ENCODE measurements around the gene PLLP. TPM values are rescaled to one million over a fixed set of nuclear protein-coding genes. Genes with fewer than 3 reads are reported as not detected.
"Not testable (repeated sequence)": the region's sequence is repeated elsewhere in the genome, so short reads cannot be mapped to it uniquely, and the experiment has no call there.

The PLLP gene
- total RNA-seq, 3 donors from 2014 or later: 3.8 to 44.6 (median 7.9) TPM

DNA sequence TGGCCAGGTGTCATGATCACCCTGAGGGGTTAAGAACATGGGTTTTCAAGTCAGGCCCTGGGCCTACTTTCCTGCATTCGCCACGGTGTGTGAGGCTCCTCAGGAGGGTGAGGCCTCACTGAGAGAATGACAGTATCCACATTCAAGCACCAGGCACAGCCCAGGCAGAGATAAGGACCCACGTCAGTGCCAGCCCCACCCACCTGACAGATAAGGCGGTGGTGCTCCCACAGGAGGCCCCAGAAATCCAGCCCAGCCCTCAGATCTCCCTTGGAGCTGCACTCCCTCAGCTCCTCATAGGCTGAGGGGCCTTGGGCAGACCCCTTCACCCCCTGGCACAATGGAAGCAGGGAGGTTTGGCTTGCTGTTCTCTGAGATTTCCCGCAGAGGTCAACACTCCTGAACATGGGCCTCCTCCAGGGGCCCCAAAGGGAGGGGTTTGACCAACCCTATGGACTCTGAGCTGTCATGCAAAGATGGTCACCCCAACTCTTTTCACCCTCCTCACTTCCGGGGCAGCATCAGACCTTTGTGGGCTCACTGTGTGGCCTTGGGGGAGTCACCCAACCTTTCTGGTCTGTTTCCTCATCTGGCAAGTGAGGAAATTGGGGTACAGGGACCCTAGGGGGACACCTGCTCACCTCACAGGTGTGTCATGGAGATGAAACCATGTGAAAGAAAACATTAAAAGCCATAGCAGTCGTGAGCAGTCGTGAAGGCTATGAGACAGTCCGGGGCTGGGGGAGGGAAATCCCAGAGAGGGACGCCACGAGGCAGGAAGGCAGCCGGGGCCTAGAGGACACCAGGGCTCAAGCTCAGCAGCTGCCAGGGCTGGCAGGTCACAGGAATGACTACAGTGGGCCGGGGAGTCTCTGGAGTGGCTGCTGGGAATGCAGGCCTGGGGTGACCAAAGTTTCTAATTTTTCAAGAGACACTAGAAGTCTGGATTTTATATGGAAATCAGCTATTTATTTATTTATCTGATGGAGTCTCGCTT, 15.4 kb downstream of the PLLP start:
- no peak for DNase-seq (ENCODE audit: low spot score in 2 of 2)
- Histone ChIP-seq H3K4me3 (no peak overlapping the region), H3K27ac (peak overlapping the region in 1 of 2 donors; percentile 74), H3K9me3 (no peaks in the 10 kb centered on the region), H3K27me3 (no peaks in the 10 kb centered on the region), H3K36me3 (no peaks in the 10 kb centered on the region), H3K4me1 (no peaks in the 10 kb centered on the region)
- intact Hi-C loops (cut with DNase I; ENCODE audit: low total_unique reads): no loop called here
- TF ChIP-seq, protein P1, sequence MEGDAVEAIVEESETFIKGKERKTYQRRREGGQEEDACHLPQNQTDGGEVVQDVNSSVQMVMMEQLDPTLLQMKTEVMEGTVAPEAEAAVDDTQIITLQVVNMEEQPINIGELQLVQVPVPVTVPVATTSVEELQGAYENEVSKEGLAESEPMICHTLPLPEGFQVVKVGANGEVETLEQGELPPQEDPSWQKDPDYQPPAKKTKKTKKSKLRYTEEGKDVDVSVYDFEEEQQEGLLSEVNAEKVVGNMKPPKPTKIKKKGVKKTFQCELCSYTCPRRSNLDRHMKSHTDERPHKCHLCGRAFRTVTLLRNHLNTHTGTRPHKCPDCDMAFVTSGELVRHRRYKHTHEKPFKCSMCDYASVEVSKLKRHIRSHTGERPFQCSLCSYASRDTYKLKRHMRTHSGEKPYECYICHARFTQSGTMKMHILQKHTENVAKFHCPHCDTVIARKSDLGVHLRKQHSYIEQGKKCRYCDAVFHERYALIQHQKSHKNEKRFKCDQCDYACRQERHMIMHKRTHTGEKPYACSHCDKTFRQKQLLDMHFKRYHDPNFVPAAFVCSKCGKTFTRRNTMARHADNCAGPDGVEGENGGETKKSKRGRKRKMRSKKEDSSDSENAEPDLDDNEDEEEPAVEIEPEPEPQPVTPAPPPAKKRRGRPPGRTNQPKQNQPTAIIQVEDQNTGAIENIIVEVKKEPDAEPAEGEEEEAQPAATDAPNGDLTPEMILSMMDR (IDR thresholded peaks at IDR 0.05): no peak
- TF ChIP-seq POLR2A (IDR thresholded peaks at IDR 0.05): no peak
- no peak for TF ChIP-seq POLR2AphosphoS5 (IDR thresholded peaks at IDR 0.05)

DNA sequence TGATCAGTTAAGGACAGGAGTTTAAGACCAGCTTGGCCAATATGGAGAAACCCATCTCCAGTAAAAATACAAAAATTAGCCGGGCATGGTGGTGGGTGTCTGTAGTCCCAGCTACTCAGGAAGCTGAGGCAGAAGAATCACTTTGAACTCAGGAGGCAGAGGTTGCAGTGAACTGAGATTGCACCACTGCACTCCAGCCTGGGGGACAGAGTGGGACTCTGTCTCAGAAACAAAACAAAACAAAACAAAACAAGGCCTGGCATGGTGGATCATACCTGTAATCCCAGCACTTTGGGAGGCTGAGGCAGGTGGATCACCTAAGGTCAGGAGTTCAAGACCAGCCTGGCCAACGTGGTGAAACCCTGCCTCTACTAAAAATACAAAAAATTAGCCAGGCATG, 17.1 kb downstream of the PLLP start:
- H3K27me3 ChIP-seq; H3K4me1 ChIP-seq; H3K4me3 ChIP-seq; intact Hi-C loops (cut with DNase I; ENCODE audit: low total_unique reads); H3K36me3 ChIP-seq; DNase-seq (ENCODE audit: low spot score in 2 of 2); H3K9me3 ChIP-seq: not testable (repeated sequence)
- peak overlapping the region in 1 of 2 donors; percentile 74 for H3K27ac ChIP-seq

DNA sequence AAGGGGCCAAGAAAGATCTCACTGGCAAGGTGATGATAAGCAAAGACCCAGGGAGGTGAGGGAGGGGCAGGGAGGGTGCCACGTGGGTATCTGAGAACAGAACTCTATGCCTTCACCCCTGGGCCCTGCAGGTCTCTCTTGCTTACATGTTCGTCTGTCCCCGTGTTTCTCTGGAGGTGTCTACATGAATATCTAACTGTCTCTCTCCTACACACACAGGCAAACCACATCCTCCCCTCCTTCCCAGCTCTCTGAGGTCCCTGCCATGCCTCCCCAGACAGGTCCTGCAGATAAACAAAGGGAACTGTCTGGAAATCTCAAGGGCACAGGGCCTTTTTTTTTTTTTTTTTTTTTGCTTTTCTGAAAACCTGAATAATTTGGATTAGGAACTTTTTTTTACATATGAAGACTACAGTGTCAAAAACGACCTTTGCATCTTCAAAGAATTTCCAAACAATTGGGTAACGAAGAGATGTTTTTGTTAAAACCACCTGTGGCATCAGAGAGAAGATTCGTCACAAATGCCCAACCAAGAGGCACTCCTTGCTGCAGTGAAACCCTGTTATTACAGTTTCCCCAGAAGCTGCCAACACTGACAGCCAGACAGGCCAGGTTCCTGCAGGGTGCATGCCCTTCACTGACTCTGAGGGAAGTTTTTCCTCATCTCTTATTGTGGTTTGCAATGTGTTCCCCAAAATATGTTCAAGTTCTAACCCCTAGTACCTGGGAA, 17.8 kb downstream of the PLLP start:
- Histone ChIP-seq H3K4me3 (peak overlapping the region in 1 of 3 donors; percentile 12), H3K27me3 (no peaks in the 10 kb centered on the region), H3K9me3 (no peaks in the 10 kb centered on the region), H3K27ac (peak overlapping the region; percentile 57 to 74), H3K36me3 (no peaks in the 10 kb centered on the region), H3K4me1 (no peaks in the 10 kb centered on the region)
- TF ChIP-seq POLR2A (IDR thresholded peaks at IDR 0.05) (no peak), POLR2AphosphoS5 (IDR thresholded peaks at IDR 0.05) (no peak)
- TF ChIP-seq, protein P1 (IDR thresholded peaks at IDR 0.05): no peak
- intact Hi-C loops (cut with DNase I; ENCODE audit: low total_unique reads): no loop called here
- DNase-seq (ENCODE audit: low spot score in 2 of 2): peak in 1 of 2 donors; percentile 35

DNA sequence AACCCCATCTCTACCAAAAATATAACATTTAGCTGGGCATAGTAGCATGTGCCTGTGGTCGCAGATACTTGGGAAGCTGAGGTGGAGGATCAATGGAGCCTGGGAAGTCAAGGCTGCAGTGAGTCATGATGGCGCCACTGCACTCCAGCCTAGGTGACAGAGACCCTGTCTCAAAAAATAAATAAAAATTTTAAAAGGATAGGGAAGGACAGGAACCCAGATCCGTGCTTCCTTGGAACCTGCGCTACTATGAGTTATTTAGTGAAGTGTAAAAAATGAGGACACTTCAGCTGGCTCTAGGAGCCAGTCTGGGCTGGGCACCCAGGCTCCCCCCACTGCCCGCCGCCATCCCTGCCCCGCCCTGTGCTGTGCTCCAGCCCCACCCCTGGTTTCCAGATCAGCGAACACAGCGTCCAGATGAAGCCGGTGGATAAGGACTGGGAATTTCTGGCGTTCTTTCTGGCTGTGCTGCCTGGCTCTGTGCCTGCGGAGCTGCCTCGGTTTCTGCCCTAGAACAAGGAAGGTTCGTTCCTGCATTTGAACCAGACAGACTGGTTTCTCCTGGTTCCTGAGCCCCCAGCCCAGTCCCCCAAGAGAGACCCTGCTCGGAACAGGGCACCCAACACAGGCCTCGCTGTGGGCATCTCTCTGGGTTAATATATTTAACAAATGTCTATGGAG, 18.5 kb downstream of the PLLP start:
- Histone ChIP-seq H3K27ac (peak overlapping the region; percentile 64 to 74), H3K4me3 (peak overlapping the region in 1 of 3 donors; percentile 12), H3K36me3 (no peaks in the 10 kb centered on the region), H3K9me3 (no peaks in the 10 kb centered on the region), H3K4me1 (no peaks in the 10 kb centered on the region), H3K27me3 (no peaks in the 10 kb centered on the region)
- intact Hi-C loops (cut with DNase I; ENCODE audit: low total_unique reads): no loop called here
- TF ChIP-seq POLR2AphosphoS5 (IDR thresholded peaks at IDR 0.05) (no peak), POLR2A (IDR thresholded peaks at IDR 0.05) (no peak)
- TF ChIP-seq, protein P1 (IDR thresholded peaks at IDR 0.05): no peak
- DNase-seq (ENCODE audit: low spot score in 2 of 2): peak; percentile 80 to 88

DNA sequence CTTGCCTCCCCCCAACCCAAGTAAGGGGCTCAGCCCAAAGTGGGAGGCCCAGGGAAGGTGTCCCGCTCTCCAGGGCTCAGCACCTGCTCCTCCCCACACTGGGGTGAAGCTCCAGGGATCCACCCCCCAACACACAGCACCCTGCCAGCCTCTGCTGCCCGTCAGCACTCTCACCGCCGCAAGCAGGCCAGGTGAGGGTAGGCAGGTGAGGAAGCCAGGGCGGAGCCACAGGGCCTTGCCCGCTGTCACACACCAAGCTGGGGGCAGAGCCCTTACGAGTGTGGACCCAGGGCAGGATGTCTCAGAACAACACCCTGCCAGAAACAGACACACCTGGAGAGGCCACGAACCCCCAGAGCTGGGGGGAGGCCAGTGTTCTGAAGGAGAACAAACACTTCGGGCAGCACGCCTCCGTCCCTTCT, 19.5 kb downstream of the PLLP start:
- TF ChIP-seq, protein P1 (IDR thresholded peaks at IDR 0.05): no peak
- TF ChIP-seq POLR2A (IDR thresholded peaks at IDR 0.05) (no peak), POLR2AphosphoS5 (IDR thresholded peaks at IDR 0.05) (no peak)
- no peaks in the 10 kb centered on the region for H3K9me3 ChIP-seq
- DNase-seq (ENCODE audit: low spot score in 2 of 2): peak; percentile 54 to 71
- no peaks in the 10 kb centered on the region for H3K36me3 ChIP-seq
- no peaks in the 10 kb centered on the region for H3K27me3 ChIP-seq
- H3K4me3 ChIP-seq: no peak overlapping the region
- no peaks in the 10 kb centered on the region for H3K4me1 ChIP-seq
- intact Hi-C loops (cut with DNase I; ENCODE audit: low total_unique reads): no loop called here
- peak overlapping the region; percentile 64 to 74 for H3K27ac ChIP-seq
